Thyroid gland (tissue), 4 donors: ENCODE results near the gene VPS54.

Source experiments
- CTCF ChIP-seq, 6 experiments: fragments of 200-600 bp in 3 of 6; fragments of 450-650 bp in 3 of 6; sonication (generic) in 3 of 6; IDR thresholded peaks; one replicate each; pipeline ENCODE4 v1.5.1; 2016 to 2019; ENCODE audit warnings: antibody characterized with exemption in 6 of 6, mild to moderate bottlenecking in 2 of 6, inconsistent platforms in 1 of 6, moderate library complexity in 1 of 6
- POLR2A ChIP-seq, 2 donors: fragments of 450-650 bp; IDR thresholded peaks; one replicate each; pipeline ENCODE4 v1.6.1; 2017; ENCODE audit warnings: antibody characterized with exemption in 2 of 2, mild to moderate bottlenecking in 2 of 2, moderate library complexity in 1 of 2

GRCh38 chr2:64067326-64067725 is 48.1 kb upstream of the VPS54 start:
- TF ChIP-seq CTCF (IDR thresholded peaks at IDR 0.05), result no peak
- TF ChIP-seq POLR2A (IDR thresholded peaks at IDR 0.05), result no peak
